Mesenchymal stem cell (in vitro differentiated cells and primary cell): Measurements from ENCODE around the gene ACAD10.
"Not testable (repeated sequence)": the region's sequence is repeated elsewhere in the genome, so short reads cannot be mapped to it uniquely, and the experiment has no call there.

Experiments
- DNase-seq: peaks from one replicate; pipeline ENCODE4 v3.0.0-alpha.2; 2013
- H2AFZ ChIP-seq: one replicate; pipeline ENCODE4 v1.6.1; 2013; ENCODE audit warnings: low read depth, mild to moderate bottlenecking, control low read depth, inconsistent platforms, low read length, moderate library complexity
- H2AK5ac ChIP-seq: 2 replicates; pipeline ENCODE4 v1.6.1; 2013; ENCODE audit warnings: low read length, moderate library complexity, mild to moderate bottlenecking, inconsistent platforms; ENCODE audit not compliant: severe bottlenecking
- H2BK120ac ChIP-seq: one replicate; pipeline ENCODE4 v1.6.1; 2013; ENCODE audit warnings: low read depth, mild to moderate bottlenecking, inconsistent platforms, low read length, moderate library complexity
- H2BK12ac ChIP-seq, 2 experiments: one replicate each; pipeline ENCODE4 v1.6.1; 2013; ENCODE audit warnings: inconsistent platforms in 2 of 2, low read length in 2 of 2, mild to moderate bottlenecking in 2 of 2, moderate library complexity in 2 of 2, control low read depth in 1 of 2
- H2BK15ac ChIP-seq: one replicate; pipeline ENCODE4 v1.6.1; 2013; ENCODE audit warnings: mild to moderate bottlenecking, low read depth, inconsistent platforms; ENCODE audit not compliant: poor library complexity, severe bottlenecking
- H2BK5ac ChIP-seq: 2 replicates; pipeline ENCODE4 v1.6.1; 2013; ENCODE audit warnings: low read depth, mild to moderate bottlenecking, low read length, control low read depth, inconsistent platforms; ENCODE audit not compliant: poor library complexity, severe bottlenecking
- H3K14ac ChIP-seq, 2 experiments: one replicate each; pipeline ENCODE4 v1.6.1; 2013; ENCODE audit warnings: inconsistent platforms in 2 of 2, low read length in 2 of 2, control low read depth in 1 of 2, mild to moderate bottlenecking in 1 of 2, moderate library complexity in 1 of 2
- H3K18ac ChIP-seq, 2 experiments: one replicate each; pipeline ENCODE4 v1.6.1; 2013; ENCODE audit warnings: inconsistent platforms in 2 of 2, low read length in 2 of 2, control low read depth in 1 of 2, low read depth in 1 of 2, mild to moderate bottlenecking in 1 of 2
- H3K23ac ChIP-seq, 2 experiments: one replicate each; pipeline ENCODE4 v1.6.1; 2013; ENCODE audit warnings: inconsistent platforms in 2 of 2, low read length in 2 of 2, mild to moderate bottlenecking in 2 of 2, moderate library complexity in 2 of 2, control low read depth in 1 of 2
- H3K27ac ChIP-seq: 2 replicates; pipeline ENCODE4 v1.5.1; 2013; ENCODE audit warnings: mild to moderate bottlenecking, moderate library complexity, low read length, control low read depth, inconsistent platforms; ENCODE audit not compliant: poor library complexity, severe bottlenecking
- H3K27me3 ChIP-seq, 2 experiments: 2 replicates each; pipeline versions ENCODE4 v1.6.1 to v1.7.0; 2013; ENCODE audit warnings: low read length in 2 of 2, mild to moderate bottlenecking in 2 of 2, moderate library complexity in 2 of 2, control low read depth in 1 of 2, inconsistent platforms in 1 of 2; ENCODE audit not compliant: control insufficient read depth in 1 of 2, insufficient read depth in 1 of 2
- H3K36me3 ChIP-seq, 2 experiments: 2 replicates each; pipeline versions ENCODE4 v1.6.1 to v1.7.0; 2013; ENCODE audit warnings: low read length in 2 of 2, control low read depth in 1 of 2, inconsistent platforms in 1 of 2, low read depth in 1 of 2, mild to moderate bottlenecking in 1 of 2; ENCODE audit not compliant: insufficient read depth in 2 of 2, control insufficient read depth in 1 of 2
- H3K4ac ChIP-seq, 2 experiments: one replicate each; pipeline ENCODE4 v1.6.1; 2013; ENCODE audit warnings: inconsistent platforms in 2 of 2, low read length in 2 of 2, mild to moderate bottlenecking in 2 of 2, moderate library complexity in 2 of 2, control low read depth in 1 of 2, low read depth in 1 of 2
- H3K4me1 ChIP-seq: 2 replicates; pipeline ENCODE4 v1.6.1; 2013; ENCODE audit warnings: low read depth, low read length, control low read depth; ENCODE audit not compliant: control insufficient read depth, insufficient read depth
- H3K4me2 ChIP-seq: 2 replicates; pipeline ENCODE4 v1.6.1; 2013; ENCODE audit warnings: low read length, mild to moderate bottlenecking, inconsistent platforms; ENCODE audit not compliant: poor library complexity, severe bottlenecking
- H3K4me3 ChIP-seq, 2 experiments: 2 replicates each; pipeline versions ENCODE4 v1.5.1 to v1.7.0; 2013; ENCODE audit warnings: low read length in 2 of 2, mild to moderate bottlenecking in 2 of 2, control low read depth in 1 of 2, low read depth in 1 of 2; ENCODE audit not compliant: insufficient read depth in 1 of 2
- H3K79me1 ChIP-seq: replicated peaks from 2 replicates; pipeline ENCODE4 v1.6.1; 2013; ENCODE audit warnings: mild to moderate bottlenecking, control low read depth, low read length, inconsistent platforms; ENCODE audit not compliant: poor library complexity, severe bottlenecking
- H3K9ac ChIP-seq: 2 replicates; pipeline ENCODE4 v1.7.0; 2013; ENCODE audit warnings: mild to moderate bottlenecking, low read length, moderate library complexity
- H3K9me3 ChIP-seq: 2 replicates; pipeline ENCODE4 v1.7.0; 2013; ENCODE audit warnings: mild to moderate bottlenecking, low read length; ENCODE audit not compliant: control insufficient read depth
- H4K8ac ChIP-seq: one replicate; pipeline ENCODE4 v1.6.1; 2013; ENCODE audit warnings: inconsistent platforms, mild to moderate bottlenecking, low read length, moderate library complexity
- H4K91ac ChIP-seq: one replicate; pipeline ENCODE4 v1.6.1; 2013; ENCODE audit warnings: mild to moderate bottlenecking, low read length, inconsistent platforms
- WGBS: methylation state at CpG from one replicate; pipeline ENCODE4 v1.1.7; 2013; ENCODE audit warnings: mixed read lengths; 5-methylcytosine and 5-hydroxymethylcytosine counted together

The ACAD10 gene

DNA sequence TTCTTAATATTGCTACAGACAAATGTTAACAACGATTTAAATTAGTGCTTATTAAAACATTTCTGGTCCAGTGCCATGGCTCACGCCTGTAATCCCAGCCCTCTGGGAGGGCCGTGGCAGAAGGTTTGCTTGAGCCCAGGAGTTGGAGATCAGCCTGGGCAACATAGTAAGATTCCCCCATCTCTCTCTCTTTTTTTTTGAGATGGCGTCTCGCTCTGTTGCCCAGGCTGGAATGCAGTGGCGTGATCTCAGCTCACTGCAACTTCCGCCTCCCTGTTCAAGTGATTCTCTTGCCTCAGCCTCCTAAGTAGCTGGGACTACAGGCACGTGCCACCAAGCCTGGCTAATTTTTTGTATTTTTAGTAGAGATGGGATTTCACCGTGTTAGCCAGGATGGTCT, 33.3 kb upstream of the ACAD10 start:
- not testable (repeated sequence) for H3K23ac ChIP-seq, DNase-seq, H4K8ac ChIP-seq, H3K4ac ChIP-seq, H3K9me3 ChIP-seq, H3K4me1 ChIP-seq, H2AK5ac ChIP-seq, H3K27ac ChIP-seq, H3K4me3 ChIP-seq, H4K91ac ChIP-seq, H3K27me3 ChIP-seq, H3K14ac ChIP-seq, H2AFZ ChIP-seq, H3K9ac ChIP-seq, H2BK12ac ChIP-seq, H2BK120ac ChIP-seq, H2BK15ac ChIP-seq, H3K18ac ChIP-seq, H2BK5ac ChIP-seq, H3K4me2 ChIP-seq
- Histone ChIP-seq H3K36me3 (peaks cover 43 to 80% of the 10 kb centered on the region in 2 experiments), H3K79me1 (peaks cover 15% of the 10 kb centered on the region)
- WGBS = 100% methylated on average over 9 of the region's 9 CpGs

DNA sequence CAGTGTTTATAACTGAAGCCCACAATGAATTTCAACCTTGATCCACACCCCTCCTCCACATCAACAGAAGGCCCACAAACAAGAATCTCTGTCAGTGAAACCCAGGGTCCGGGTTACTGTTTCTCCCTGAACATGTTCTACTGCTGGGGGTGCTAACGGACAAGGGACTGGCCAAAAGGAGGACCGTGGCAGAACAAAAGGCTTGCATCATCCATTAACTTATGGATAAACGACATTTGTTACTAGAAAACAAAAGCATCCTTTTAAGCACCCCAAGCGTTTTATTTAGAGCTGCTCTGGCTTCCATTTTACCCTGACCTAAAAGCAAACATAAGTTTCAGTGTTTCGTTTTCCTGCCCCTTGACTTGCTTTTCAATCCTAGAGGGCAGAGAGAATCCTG, 32.3 kb upstream of the ACAD10 start:
- H3K14ac ChIP-seq = no peak overlapping the region
- no peak overlapping the region for H3K9ac ChIP-seq
- H4K8ac ChIP-seq = no peak overlapping the region
- H4K91ac ChIP-seq = no peak overlapping the region
- no peak overlapping the region for H2BK15ac ChIP-seq
- H3K79me1 ChIP-seq = peaks cover 15% of the 10 kb centered on the region
- no peak overlapping the region for H3K4me2 ChIP-seq
- H2BK5ac ChIP-seq = no peak overlapping the region
- no peaks in the 10 kb centered on the region for H3K9me3 ChIP-seq
- H3K27ac ChIP-seq = no peak overlapping the region
- no peak overlapping the region for H2BK12ac ChIP-seq
- H2BK120ac ChIP-seq = no peak overlapping the region
- H3K4me1 ChIP-seq = no peaks in the 10 kb centered on the region
- no peak overlapping the region for H2AFZ ChIP-seq
- no peak overlapping the region for H3K23ac ChIP-seq
- peaks cover 43 to 87% of the 10 kb centered on the region in 2 experiments for H3K36me3 ChIP-seq
- H3K27me3 ChIP-seq = no peaks in the 10 kb centered on the region
- no peak overlapping the region for H3K4ac ChIP-seq
- no peak overlapping the region for H3K18ac ChIP-seq
- no peak overlapping the region for H2AK5ac ChIP-seq
- 94% methylated on average over 6 of the region's 6 CpGs for WGBS
- DNase-seq = no peak
- no peak overlapping the region for H3K4me3 ChIP-seq

DNA sequence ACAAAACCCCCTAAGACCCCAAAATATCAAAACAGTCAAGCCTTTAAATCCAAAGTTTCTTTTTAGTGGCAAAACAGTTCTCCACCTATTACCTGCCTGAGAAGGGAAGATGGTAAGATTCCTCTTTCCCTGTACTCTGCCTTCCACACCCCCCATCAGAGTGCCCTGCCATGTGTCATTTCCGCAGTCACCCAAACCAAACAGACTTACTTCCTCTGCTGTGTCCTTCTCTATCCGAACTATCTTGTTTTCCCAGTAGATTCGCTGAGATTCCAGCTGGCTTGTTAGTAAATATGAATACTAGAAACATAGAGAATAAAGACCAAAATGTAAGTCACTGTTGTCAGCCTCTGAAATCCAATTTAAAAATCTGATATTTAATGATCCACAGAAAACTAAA, 30.5 kb upstream of the ACAD10 start:
- H3K23ac ChIP-seq = no peak overlapping the region
- H3K18ac ChIP-seq = no peak overlapping the region
- H2BK15ac ChIP-seq = no peak overlapping the region
- H3K4me3 ChIP-seq = no peak overlapping the region
- no peak overlapping the region for H4K91ac ChIP-seq
- H2BK12ac ChIP-seq = no peak overlapping the region
- no peaks in the 10 kb centered on the region for H3K4me1 ChIP-seq
- no peak for DNase-seq
- no peak overlapping the region for H3K4ac ChIP-seq
- no peaks in the 10 kb centered on the region for H3K27me3 ChIP-seq
- WGBS = 100% methylated on average over 1 of the region's 3 CpGs
- H2AK5ac ChIP-seq = no peak overlapping the region
- H3K79me1 ChIP-seq = peaks cover 14% of the 10 kb centered on the region
- H2BK120ac ChIP-seq = no peak overlapping the region
- H3K4me2 ChIP-seq = no peak overlapping the region
- peaks cover 42 to 90% of the 10 kb centered on the region in 2 experiments for H3K36me3 ChIP-seq
- H3K14ac ChIP-seq = no peak overlapping the region
- H2AFZ ChIP-seq = no peak overlapping the region
- H4K8ac ChIP-seq = no peak overlapping the region
- H3K9me3 ChIP-seq = no peaks in the 10 kb centered on the region
- no peak overlapping the region for H3K27ac ChIP-seq
- no peak overlapping the region for H3K9ac ChIP-seq
- H2BK5ac ChIP-seq = no peak overlapping the region

DNA sequence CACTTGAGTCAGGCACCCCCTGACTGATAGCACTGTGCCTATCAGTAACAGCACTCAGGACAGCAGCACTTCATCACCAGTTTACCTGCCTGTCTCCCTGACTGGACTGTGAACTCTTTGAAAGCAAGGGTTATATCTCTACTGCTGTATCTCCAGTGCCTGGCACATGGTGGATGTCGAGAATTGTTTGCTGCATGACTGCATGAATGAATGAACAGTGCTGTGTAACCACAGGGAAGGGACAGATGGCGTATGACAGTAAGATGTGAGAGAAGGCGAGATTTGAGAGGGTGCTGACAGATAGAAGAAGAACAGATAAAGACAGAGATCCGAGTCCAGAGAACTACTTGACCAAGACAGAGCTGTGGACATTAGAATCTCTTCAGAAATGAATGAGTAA, 29.8 kb upstream of the ACAD10 start:
- no peak for DNase-seq
- WGBS = 89% methylated on average over 4 of the region's 4 CpGs
- H3K4me3 ChIP-seq = no peak overlapping the region

More for the DNA sequence above, 29.8 kb upstream of the ACAD10 start:
- Histone ChIP-seq H3K9me3 (no peaks in the 10 kb centered on the region), H3K9ac (no peak overlapping the region), H2AK5ac (no peak overlapping the region), H2BK120ac (no peak overlapping the region), H4K8ac (no peak overlapping the region), H3K27ac (no peak overlapping the region), H3K4me2 (no peak overlapping the region), H3K79me1 (peaks cover 12% of the 10 kb centered on the region), H3K18ac (no peak overlapping the region), H3K27me3 (no peaks in the 10 kb centered on the region), H2BK15ac (no peak overlapping the region), H2BK12ac (peak overlapping the region in 1 of 2 experiments; percentile 34), H3K4me1 (no peaks in the 10 kb centered on the region), H3K14ac (no peak overlapping the region), H2AFZ (no peak overlapping the region), H3K36me3 (peaks cover 41 to 88% of the 10 kb centered on the region in 2 experiments), H3K4ac (no peak overlapping the region), H4K91ac (no peak overlapping the region), H3K23ac (no peak overlapping the region), H2BK5ac (no peak overlapping the region)
